SK-N-SH treated with all-trans-retinoic acid at 6 μM for 48 hours (cell line): ENCODE results near the gene DYNC1H1.
"Not testable (repeated sequence)": the region's sequence is repeated elsewhere in the genome, so short reads cannot be mapped to it uniquely, and the experiment has no call there.

ENCODE experiments used
- ATAC-seq: fragments of 200-7000 bp; cut with Tn5 transposase; 3 replicates; pipeline ENCODE4 v1.9.1; 2020; ENCODE audit warnings: mild to moderate bottlenecking, moderate library complexity
- ARNTL ChIP-seq: fragments of 450-650 bp; formaldehyde crosslinking; IDR thresholded peaks from 2 replicates; pipeline ENCODE4 v1.5.0; 2020; ENCODE audit warnings: low read depth, mild to moderate bottlenecking, moderate library complexity, borderline replicate concordance
- BACH2 ChIP-seq: fragments of 250-450 bp; sonication (Bioruptor Pico); IDR thresholded peaks from 2 replicates; pipeline ENCODE4 v1.9.0; 2021; ENCODE audit warnings: mild to moderate bottlenecking, borderline replicate concordance
- CREB5 ChIP-seq: fragments of 250-450 bp; sonication (Bioruptor Pico); IDR thresholded peaks from 2 replicates; pipeline ENCODE4 v1.5.1; 2020; ENCODE audit warnings: low read depth, mild to moderate bottlenecking, moderate library complexity
- CSDC2 ChIP-seq: fragments of 250-450 bp; sonication (Bioruptor Pico); IDR thresholded peaks from 2 replicates; pipeline ENCODE4 v1.5.0; 2020; ENCODE audit warnings: mild to moderate bottlenecking, moderate library complexity
- CSRNP3 ChIP-seq: fragments of 250-450 bp; sonication (Bioruptor Pico); IDR thresholded peaks from 2 replicates; pipeline ENCODE4 v1.5.1; 2021; ENCODE audit warnings: mild to moderate bottlenecking, moderate library complexity
- ESRRG ChIP-seq: fragments of 250-450 bp; sonication (Bioruptor Pico); IDR thresholded peaks from 2 replicates; pipeline ENCODE4 v1.6.1; 2021; ENCODE audit warnings: mild to moderate bottlenecking
- GLIS3 ChIP-seq: fragments of 250-450 bp; sonication (Bioruptor Pico); IDR thresholded peaks from 2 replicates; pipeline ENCODE4 v1.5.0; 2020; ENCODE audit warnings: mild to moderate bottlenecking, moderate library complexity
- ISL1 ChIP-seq: fragments of 250-450 bp; sonication (Bioruptor Pico); IDR thresholded peaks from 2 replicates; pipeline ENCODE4 v2.1.2; 2022; ENCODE audit warnings: mild to moderate bottlenecking, moderate library complexity
- OSR1 ChIP-seq: fragments of 250-450 bp; sonication (Bioruptor Pico); IDR thresholded peaks from 2 replicates; pipeline ENCODE4 v1.8.0; 2022; ENCODE audit warnings: moderate library complexity, mild to moderate bottlenecking, inconsistent platforms
- POU6F1 ChIP-seq: fragments of 250-450 bp; sonication (Bioruptor Pico); IDR thresholded peaks from 2 replicates; pipeline ENCODE4 v1.8.0; 2021; ENCODE audit warnings: low read depth, mild to moderate bottlenecking, moderate library complexity, borderline replicate concordance
- RARB ChIP-seq: fragments of 250-450 bp; sonication (Bioruptor Pico); IDR thresholded peaks from 2 replicates; pipeline ENCODE4 v1.8.0; 2021; ENCODE audit warnings: mild to moderate bottlenecking, moderate library complexity
- SNAI2 ChIP-seq: fragments of 250-450 bp; sonication (Bioruptor Pico); IDR thresholded peaks from 2 replicates; pipeline ENCODE4 v1.5.0; 2020; ENCODE audit warnings: mild to moderate bottlenecking, moderate library complexity
- TCF4 ChIP-seq: fragments of 250-450 bp; sonication (Bioruptor Pico); IDR thresholded peaks from 2 replicates; pipeline ENCODE4 v1.8.0; 2021; ENCODE audit warnings: mild to moderate bottlenecking, moderate library complexity, borderline replicate concordance
- TOX ChIP-seq: fragments of 250-450 bp; sonication (Bioruptor Pico); IDR thresholded peaks from 2 replicates; pipeline ENCODE4 v1.8.0; 2021; ENCODE audit warnings: mild to moderate bottlenecking, moderate library complexity, borderline replicate concordance
- ZC3H10 ChIP-seq: fragments of 250-450 bp; sonication (Bioruptor Pico); IDR thresholded peaks from 2 replicates; pipeline ENCODE4 v1.5.1; 2021; ENCODE audit warnings: mild to moderate bottlenecking, moderate library complexity
- ZFP3 ChIP-seq: fragments of 250-450 bp; sonication (Bioruptor Pico); IDR thresholded peaks from 2 replicates; pipeline ENCODE4 v1.5.0; 2020; ENCODE audit warnings: mild to moderate bottlenecking, moderate library complexity
- ZFP30 ChIP-seq: fragments of 450-650 bp; formaldehyde crosslinking; IDR thresholded peaks from 2 replicates; pipeline ENCODE4 v1.5.0; 2022; ENCODE audit warnings: mild to moderate bottlenecking, moderate library complexity
- ZNF565 ChIP-seq: fragments of 450-650 bp; formaldehyde crosslinking; conservative IDR thresholded peaks from 2 replicates; pipeline ENCODE4 v1.5.0; 2020; ENCODE audit warnings: low read depth, mild to moderate bottlenecking, moderate library complexity
- ZNF70 ChIP-seq: fragments of 450-650 bp; formaldehyde crosslinking; IDR thresholded peaks from 2 replicates; pipeline ENCODE4 v1.5.0; 2020; ENCODE audit warnings: mild to moderate bottlenecking, moderate library complexity
- TF ChIP-seq, protein P1 (sequence below): fragments of 250-450 bp; sonication (Bioruptor Pico); IDR thresholded peaks from 2 replicates; pipeline ENCODE4 v1.5.0; 2020; ENCODE audit warnings: mild to moderate bottlenecking, moderate library complexity
- TF ChIP-seq, protein P2 (sequence below): fragments of 250-450 bp; sonication (Bioruptor Pico); IDR thresholded peaks from 2 replicates; pipeline ENCODE4 v1.8.0; 2020; ENCODE audit warnings: mild to moderate bottlenecking, moderate library complexity, borderline replicate concordance

DYNC1H1 gene

DNA sequence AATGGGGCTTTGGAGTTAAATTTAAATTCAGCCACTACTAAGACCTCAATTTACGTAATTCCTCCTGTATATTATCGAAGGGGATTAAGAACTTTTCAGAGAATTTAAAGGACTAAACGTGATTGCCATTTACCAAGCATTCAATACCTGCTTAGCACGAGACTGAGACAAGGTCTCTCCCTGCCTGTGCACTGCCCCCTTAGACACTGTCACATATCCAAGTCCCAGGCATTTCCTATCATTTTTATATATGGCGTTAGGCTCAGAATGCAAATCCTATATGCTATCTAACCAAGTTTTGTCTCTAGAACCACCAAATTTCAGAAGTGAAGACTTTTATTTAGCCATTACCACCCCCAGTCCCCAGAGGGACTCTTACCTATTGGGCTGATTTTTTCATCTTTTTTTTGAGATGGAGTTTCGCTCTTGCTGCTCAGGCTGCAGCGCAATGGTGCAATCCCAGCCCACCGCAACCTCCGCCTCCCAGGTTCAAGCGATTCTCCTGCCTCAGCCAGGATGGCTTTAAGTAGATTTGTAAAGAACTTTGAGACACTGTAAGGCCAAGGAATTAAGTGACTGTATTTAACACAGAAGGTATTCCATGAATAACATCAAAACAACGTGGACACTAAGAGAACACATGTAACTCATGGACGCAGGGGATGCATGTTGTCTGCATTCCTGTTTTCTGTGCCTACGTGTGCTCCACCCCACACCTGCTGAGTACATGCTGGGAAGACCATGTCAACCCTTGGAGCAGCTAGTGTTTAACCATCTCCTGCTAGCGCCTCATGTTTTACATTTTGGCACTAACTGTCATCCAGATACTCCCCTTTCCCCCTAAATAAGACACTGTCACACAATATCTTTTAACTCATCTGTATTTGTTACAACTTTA lies 116.1 kb downstream of the DYNC1H1 start:
- no peak for TF ChIP-seq ESRRG (CRISPR knock-in tag)
- TF ChIP-seq ZC3H10 = no peak
- no peak for TF ChIP-seq RARB (CRISPR knock-in tag)
- no peak for TF ChIP-seq CREB5 (CRISPR knock-in tag)
- TF ChIP-seq ZNF70 (CRISPR knock-in tag) = no peak
- no peak for TF ChIP-seq OSR1 (CRISPR knock-in tag)
- no peak for ATAC-seq

DNA sequence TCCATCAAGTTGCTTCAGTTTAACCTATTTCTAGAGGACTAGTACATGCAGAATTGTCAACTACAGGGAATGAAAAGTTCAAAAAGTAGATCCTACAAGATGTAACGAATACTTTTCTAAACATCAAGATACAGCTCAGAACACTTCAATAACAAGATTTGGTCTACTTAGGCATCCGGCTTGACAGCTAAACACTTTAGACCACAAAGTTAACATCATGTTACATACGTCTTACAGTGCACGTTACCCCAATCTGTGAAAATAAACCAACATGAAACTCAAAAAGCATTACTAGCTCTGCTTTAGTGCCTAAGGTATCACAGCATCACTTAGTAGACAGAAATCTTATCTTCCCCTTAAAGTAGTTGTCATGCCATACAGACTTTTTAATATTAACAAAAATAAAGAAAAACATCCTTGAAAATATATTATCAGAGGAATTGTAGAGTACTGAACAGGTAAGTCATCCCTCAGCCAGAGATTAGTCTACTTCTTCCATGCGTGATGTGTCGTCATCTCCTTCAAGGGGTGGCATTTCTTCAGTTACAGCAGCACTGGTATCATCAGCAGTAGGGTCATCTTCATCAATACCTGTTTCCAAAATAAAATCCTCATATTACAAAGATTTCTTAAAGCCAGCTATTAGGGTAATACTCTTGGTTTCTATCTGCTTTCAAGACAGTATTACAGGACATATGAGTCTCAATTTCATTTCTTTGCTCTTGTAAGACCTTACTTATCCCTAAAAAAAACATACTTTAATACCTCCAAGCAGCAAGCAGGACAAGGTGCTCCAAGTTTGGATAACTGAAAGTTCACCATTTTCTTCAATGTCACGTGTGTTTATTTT lies 117.1 kb downstream of the DYNC1H1 start:
- ATAC-seq = no peak
- no peak for TF ChIP-seq RARB (CRISPR knock-in tag)
- no peak for TF ChIP-seq ZNF70 (CRISPR knock-in tag)
- no peak for TF ChIP-seq BACH2
- TF ChIP-seq ZFP3 (CRISPR knock-in tag) = no peak
- no peak for TF ChIP-seq TOX (CRISPR knock-in tag)
- no peak for TF ChIP-seq CSDC2 (CRISPR knock-in tag)
- no peak for TF ChIP-seq ARNTL
- TF ChIP-seq, protein P1, sequence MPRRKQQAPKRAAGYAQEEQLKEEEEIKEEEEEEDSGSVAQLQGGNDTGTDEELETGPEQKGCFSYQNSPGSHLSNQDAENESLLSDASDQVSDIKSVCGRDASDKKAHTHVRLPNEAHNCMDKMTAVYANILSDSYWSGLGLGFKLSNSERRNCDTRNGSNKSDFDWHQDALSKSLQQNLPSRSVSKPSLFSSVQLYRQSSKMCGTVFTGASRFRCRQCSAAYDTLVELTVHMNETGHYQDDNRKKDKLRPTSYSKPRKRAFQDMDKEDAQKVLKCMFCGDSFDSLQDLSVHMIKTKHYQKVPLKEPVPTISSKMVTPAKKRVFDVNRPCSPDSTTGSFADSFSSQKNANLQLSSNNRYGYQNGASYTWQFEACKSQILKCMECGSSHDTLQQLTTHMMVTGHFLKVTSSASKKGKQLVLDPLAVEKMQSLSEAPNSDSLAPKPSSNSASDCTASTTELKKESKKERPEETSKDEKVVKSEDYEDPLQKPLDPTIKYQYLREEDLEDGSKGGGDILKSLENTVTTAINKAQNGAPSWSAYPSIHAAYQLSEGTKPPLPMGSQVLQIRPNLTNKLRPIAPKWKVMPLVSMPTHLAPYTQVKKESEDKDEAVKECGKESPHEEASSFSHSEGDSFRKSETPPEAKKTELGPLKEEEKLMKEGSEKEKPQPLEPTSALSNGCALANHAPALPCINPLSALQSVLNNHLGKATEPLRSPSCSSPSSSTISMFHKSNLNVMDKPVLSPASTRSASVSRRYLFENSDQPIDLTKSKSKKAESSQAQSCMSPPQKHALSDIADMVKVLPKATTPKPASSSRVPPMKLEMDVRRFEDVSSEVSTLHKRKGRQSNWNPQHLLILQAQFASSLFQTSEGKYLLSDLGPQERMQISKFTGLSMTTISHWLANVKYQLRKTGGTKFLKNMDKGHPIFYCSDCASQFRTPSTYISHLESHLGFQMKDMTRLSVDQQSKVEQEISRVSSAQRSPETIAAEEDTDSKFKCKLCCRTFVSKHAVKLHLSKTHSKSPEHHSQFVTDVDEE (CRISPR knock-in tag) = no peak

DNA sequence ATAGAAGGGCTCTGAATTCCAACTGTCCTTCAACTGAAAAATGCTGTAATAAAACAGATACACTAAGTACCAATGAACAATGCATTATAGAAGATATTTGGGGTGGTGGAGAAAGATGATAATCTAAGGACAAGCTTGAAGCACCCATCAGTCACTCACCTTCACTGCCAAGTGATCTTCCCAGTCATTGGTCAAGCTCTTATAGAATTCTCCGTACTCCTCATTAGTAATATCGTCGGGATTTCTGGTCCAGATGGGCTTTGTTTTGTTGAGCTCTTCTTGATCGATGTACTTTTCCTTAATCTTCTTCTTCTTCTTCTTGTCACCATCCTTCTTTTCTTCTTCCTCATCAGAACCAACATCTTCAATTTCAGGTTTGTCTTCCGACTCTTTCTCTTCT lies 120.1 kb downstream of the DYNC1H1 start:
- ATAC-seq = not testable (repeated sequence)

- no peak for ATAC-seq
- no peak for TF ChIP-seq SNAI2
- TF ChIP-seq CSDC2 (CRISPR knock-in tag) = no peak
- TF ChIP-seq ZFP3 (CRISPR knock-in tag) = no peak
- no peak for TF ChIP-seq POU6F1 (CRISPR knock-in tag)
- no peak for TF ChIP-seq TCF4
- TF ChIP-seq, protein P2, sequence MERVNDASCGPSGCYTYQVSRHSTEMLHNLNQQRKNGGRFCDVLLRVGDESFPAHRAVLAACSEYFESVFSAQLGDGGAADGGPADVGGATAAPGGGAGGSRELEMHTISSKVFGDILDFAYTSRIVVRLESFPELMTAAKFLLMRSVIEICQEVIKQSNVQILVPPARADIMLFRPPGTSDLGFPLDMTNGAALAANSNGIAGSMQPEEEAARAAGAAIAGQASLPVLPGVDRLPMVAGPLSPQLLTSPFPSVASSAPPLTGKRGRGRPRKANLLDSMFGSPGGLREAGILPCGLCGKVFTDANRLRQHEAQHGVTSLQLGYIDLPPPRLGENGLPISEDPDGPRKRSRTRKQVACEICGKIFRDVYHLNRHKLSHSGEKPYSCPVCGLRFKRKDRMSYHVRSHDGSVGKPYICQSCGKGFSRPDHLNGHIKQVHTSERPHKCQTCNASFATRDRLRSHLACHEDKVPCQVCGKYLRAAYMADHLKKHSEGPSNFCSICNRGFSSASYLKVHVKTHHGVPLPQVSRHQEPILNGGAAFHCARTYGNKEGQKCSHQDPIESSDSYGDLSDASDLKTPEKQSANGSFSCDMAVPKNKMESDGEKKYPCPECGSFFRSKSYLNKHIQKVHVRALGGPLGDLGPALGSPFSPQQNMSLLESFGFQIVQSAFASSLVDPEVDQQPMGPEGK = no peak
- no peak for TF ChIP-seq ESRRG (CRISPR knock-in tag)
- TF ChIP-seq GLIS3 (CRISPR knock-in tag) = no peak
- TF ChIP-seq BACH2 = no peak
- no peak for TF ChIP-seq ZNF70 (CRISPR knock-in tag)
- TF ChIP-seq, protein P1 (CRISPR knock-in tag) = no peak
- TF ChIP-seq CSRNP3 (CRISPR knock-in tag) = no peak
- TF ChIP-seq ZFP30 (CRISPR knock-in tag) = no peak
- no peak for TF ChIP-seq ZNF565 (CRISPR knock-in tag)
- no peak for TF ChIP-seq ISL1 (CRISPR knock-in tag)
Measured at GRCh38 chr14:102084931-102085330, 120.6 kb downstream of the DYNC1H1 start.
